K562 (cell line): ENCODE measurements around the gene UQCRC1. TPM values are rescaled to one million over a fixed set of nuclear protein-coding genes. Genes with fewer than 3 reads are reported as not detected.

Experiments used
- BDP1 ChIP-seq: IDR thresholded peaks from 3 replicates; pipeline ENCODE4 v1.6.1; 2011; ENCODE audit not compliant: insufficient read length, insufficient read depth
- polyA plus RNA-seq, 8 experiments: library from polyadenylated mRNA; depleted of rRNA in 4 of 8; stranded (reverse) in 5 of 8; unstranded in 3 of 8; fragments of >200 nt; fragmentation: Nextera tagmentation in 2 of 8; fragmentation: Illumina TruSeq in 1 of 8; extraction: Ambion mirVana in 2 of 8; extraction: Trizol in 1 of 8; gene quantifications; 2 replicates each; pipeline versions ENCODE4 v1.2.1 to v1.2.3, GENCODE V29; 2011 to 2014; ENCODE audit warnings: inconsistent platforms in 1 of 8, missing spikeins in 1 of 8
- total RNA-seq, 7 experiments: library from RNA; depleted of rRNA in 6 of 7; stranded (reverse); fragments of >200 nt in 6 of 7; fragmentation: Illumina TruSeq in 2 of 7; extraction: Trizol in 2 of 7; gene quantifications; 2 replicates each; pipeline versions ENCODE4 v1.2.1 to v1.2.3, GENCODE V29; 2011 to 2021; ENCODE audit warnings: low replicate concordance in 1 of 7
- TF ChIP-seq, protein P1 (sequence below): fragments of 200-600 bp; sonication (generic); IDR thresholded peaks from one replicate; pipeline ENCODE4 v1.6.1; 2012; ENCODE audit warnings: mild to moderate bottlenecking, low read depth, low read length, inconsistent platforms

Gene UQCRC1
- total and polyA plus RNA-seq, 9 of the 15 experiments (the other 6 are each of a cell fraction or from before 2014, with no cell fraction given), result 125 to 424 (median 268) TPM

- TF ChIP-seq, protein P1, sequence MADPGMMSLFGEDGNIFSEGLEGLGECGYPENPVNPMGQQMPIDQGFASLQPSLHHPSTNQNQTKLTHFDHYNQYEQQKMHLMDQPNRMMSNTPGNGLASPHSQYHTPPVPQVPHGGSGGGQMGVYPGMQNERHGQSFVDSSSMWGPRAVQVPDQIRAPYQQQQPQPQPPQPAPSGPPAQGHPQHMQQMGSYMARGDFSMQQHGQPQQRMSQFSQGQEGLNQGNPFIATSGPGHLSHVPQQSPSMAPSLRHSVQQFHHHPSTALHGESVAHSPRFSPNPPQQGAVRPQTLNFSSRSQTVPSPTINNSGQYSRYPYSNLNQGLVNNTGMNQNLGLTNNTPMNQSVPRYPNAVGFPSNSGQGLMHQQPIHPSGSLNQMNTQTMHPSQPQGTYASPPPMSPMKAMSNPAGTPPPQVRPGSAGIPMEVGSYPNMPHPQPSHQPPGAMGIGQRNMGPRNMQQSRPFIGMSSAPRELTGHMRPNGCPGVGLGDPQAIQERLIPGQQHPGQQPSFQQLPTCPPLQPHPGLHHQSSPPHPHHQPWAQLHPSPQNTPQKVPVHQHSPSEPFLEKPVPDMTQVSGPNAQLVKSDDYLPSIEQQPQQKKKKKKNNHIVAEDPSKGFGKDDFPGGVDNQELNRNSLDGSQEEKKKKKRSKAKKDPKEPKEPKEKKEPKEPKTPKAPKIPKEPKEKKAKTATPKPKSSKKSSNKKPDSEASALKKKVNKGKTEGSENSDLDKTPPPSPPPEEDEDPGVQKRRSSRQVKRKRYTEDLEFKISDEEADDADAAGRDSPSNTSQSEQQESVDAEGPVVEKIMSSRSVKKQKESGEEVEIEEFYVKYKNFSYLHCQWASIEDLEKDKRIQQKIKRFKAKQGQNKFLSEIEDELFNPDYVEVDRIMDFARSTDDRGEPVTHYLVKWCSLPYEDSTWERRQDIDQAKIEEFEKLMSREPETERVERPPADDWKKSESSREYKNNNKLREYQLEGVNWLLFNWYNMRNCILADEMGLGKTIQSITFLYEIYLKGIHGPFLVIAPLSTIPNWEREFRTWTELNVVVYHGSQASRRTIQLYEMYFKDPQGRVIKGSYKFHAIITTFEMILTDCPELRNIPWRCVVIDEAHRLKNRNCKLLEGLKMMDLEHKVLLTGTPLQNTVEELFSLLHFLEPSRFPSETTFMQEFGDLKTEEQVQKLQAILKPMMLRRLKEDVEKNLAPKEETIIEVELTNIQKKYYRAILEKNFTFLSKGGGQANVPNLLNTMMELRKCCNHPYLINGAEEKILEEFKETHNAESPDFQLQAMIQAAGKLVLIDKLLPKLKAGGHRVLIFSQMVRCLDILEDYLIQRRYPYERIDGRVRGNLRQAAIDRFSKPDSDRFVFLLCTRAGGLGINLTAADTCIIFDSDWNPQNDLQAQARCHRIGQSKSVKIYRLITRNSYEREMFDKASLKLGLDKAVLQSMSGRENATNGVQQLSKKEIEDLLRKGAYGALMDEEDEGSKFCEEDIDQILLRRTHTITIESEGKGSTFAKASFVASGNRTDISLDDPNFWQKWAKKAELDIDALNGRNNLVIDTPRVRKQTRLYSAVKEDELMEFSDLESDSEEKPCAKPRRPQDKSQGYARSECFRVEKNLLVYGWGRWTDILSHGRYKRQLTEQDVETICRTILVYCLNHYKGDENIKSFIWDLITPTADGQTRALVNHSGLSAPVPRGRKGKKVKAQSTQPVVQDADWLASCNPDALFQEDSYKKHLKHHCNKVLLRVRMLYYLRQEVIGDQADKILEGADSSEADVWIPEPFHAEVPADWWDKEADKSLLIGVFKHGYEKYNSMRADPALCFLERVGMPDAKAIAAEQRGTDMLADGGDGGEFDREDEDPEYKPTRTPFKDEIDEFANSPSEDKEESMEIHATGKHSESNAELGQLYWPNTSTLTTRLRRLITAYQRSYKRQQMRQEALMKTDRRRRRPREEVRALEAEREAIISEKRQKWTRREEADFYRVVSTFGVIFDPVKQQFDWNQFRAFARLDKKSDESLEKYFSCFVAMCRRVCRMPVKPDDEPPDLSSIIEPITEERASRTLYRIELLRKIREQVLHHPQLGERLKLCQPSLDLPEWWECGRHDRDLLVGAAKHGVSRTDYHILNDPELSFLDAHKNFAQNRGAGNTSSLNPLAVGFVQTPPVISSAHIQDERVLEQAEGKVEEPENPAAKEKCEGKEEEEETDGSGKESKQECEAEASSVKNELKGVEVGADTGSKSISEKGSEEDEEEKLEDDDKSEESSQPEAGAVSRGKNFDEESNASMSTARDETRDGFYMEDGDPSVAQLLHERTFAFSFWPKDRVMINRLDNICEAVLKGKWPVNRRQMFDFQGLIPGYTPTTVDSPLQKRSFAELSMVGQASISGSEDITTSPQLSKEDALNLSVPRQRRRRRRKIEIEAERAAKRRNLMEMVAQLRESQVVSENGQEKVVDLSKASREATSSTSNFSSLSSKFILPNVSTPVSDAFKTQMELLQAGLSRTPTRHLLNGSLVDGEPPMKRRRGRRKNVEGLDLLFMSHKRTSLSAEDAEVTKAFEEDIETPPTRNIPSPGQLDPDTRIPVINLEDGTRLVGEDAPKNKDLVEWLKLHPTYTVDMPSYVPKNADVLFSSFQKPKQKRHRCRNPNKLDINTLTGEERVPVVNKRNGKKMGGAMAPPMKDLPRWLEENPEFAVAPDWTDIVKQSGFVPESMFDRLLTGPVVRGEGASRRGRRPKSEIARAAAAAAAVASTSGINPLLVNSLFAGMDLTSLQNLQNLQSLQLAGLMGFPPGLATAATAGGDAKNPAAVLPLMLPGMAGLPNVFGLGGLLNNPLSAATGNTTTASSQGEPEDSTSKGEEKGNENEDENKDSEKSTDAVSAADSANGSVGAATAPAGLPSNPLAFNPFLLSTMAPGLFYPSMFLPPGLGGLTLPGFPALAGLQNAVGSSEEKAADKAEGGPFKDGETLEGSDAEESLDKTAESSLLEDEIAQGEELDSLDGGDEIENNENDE, result no peak
- TF ChIP-seq BDP1, result no peak
Measured at GRCh38 chr3:48619541-48620524, 10.4 kb upstream of the UQCRC1 start (continued).
